ENCODE data around the gene ZBED1.

ZBED1 gene

DNA sequence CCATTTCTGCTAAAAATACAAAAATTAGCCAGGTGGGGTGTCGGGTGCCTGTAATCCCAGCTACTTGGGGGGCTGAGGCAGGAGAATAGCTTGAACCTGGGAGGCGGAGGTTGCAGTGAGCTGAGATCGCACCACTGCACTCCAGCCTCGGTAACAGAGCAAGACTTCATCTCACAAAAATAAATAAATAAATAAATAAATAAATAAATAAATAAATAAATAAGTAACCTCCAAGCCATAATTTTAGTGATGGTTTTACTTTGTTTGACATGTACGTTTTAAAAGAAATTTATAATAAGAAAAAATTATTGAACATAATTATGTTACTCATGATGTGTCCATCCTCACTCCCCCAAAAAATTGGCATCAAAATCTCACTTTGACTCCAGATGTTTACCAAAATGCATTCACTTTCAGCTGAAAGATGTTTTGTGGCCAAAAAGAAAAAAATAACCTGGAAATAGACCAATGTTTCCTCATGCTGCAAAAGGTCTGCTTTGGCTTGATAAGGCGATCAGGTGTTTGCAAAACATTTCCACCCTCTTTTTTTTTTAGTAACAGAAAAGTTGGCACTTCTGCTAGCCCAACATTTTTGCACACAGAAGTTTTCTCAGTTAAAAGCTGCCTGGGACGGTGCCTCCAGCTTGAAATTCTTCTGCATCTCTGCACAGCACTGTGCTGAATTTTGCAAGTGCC is 42.2 kb upstream of the ZBED1 start:
- DNase-seq (ENCODE audit: low spot score): no peak
- CTCF ChIA-PET: no interaction called here
- POLR2A ChIA-PET (ENCODE audit: low non-redundant PET): no interaction called here
- no peak overlapping the region for H3K27ac ChIP-seq
- TF ChIP-seq, protein P1, sequence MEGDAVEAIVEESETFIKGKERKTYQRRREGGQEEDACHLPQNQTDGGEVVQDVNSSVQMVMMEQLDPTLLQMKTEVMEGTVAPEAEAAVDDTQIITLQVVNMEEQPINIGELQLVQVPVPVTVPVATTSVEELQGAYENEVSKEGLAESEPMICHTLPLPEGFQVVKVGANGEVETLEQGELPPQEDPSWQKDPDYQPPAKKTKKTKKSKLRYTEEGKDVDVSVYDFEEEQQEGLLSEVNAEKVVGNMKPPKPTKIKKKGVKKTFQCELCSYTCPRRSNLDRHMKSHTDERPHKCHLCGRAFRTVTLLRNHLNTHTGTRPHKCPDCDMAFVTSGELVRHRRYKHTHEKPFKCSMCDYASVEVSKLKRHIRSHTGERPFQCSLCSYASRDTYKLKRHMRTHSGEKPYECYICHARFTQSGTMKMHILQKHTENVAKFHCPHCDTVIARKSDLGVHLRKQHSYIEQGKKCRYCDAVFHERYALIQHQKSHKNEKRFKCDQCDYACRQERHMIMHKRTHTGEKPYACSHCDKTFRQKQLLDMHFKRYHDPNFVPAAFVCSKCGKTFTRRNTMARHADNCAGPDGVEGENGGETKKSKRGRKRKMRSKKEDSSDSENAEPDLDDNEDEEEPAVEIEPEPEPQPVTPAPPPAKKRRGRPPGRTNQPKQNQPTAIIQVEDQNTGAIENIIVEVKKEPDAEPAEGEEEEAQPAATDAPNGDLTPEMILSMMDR (conservative IDR thresholded peaks at IDR 0.05; ENCODE audit: low read depth): no peak

GRCh38 chrX:2541603-2542002 is 40.8 kb upstream of the ZBED1 start:
- CTCF ChIA-PET: no interaction called here
- POLR2A ChIA-PET (ENCODE audit: low non-redundant PET): no interaction called here
- no peak overlapping the region for H3K27ac ChIP-seq
- TF ChIP-seq, protein P1 (conservative IDR thresholded peaks at IDR 0.05; ENCODE audit: low read depth): no peak
- DNase-seq (ENCODE audit: low spot score): no peak

DNA sequence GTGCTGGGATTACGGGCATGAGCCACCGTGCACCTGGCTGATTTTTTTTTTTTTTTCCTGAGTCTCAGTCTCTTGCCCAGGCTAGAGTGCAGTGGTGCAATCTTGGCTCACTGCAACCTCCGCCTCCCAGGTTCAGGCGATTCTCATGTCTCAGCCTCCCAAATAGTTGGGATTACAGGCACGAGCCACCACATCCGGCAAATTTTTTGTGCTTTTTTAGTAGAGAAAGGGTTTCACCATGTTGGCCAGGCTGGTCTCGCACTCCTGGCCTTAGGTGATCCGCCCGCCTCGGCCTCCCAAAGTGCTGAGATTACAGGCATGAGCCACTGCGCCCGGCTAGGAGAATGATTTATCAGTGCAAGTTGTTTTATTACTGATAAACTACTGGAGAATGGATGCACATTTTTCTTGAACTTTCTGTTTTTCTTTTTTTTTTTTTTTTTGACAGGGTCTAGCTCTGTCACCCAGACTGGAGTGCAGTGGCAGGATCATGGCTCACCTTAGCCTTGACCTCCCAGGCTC is 39.7 kb upstream of the ZBED1 start:
- ChIA-PET CTCF (no interaction called here), POLR2A (ENCODE audit: low non-redundant PET) (no interaction called here)
- TF ChIP-seq, protein P1 (conservative IDR thresholded peaks at IDR 0.05; ENCODE audit: low read depth): no peak
- H3K27ac ChIP-seq: no peak overlapping the region
- no peak for DNase-seq (ENCODE audit: low spot score)

GRCh38 chrX:2539586-2539985 is 38.8 kb upstream of the ZBED1 start:
- no peak for DNase-seq (ENCODE audit: low spot score)
- TF ChIP-seq, protein P1 (conservative IDR thresholded peaks at IDR 0.05; ENCODE audit: low read depth): no peak
- ChIA-PET CTCF (no interaction called here), POLR2A (ENCODE audit: low non-redundant PET) (no interaction called here)
- H3K27ac ChIP-seq: no peak overlapping the region

- CTCF ChIA-PET: no interaction called here
- TF ChIP-seq, protein P1 (conservative IDR thresholded peaks at IDR 0.05; ENCODE audit: low read depth): no peak
- DNase-seq (ENCODE audit: low spot score): no peak
- no peak overlapping the region for H3K27ac ChIP-seq
- POLR2A ChIA-PET (ENCODE audit: low non-redundant PET): no interaction called here
These were observed 37.4 kb upstream of the ZBED1 start for GRCh38 chrX:2538031-2538757.

DNA sequence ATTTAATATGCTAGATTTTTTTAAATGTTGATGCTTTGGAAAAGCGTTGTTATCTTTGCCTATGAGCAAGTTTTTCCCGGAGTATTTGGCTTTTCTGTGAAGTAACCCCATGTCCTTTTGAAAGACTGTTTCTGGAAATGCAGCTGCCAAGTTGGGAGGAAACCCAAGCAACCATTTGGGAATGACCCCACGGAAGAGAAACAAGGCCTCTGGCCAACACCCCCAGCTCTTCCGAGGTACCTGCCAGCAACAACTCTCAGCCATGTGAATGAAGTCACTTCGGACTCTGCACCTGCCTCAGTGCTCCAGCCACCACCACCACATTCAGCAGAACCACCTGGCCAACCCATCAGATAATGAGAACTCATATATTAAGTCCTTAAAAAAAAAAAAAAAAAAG is 36.2 kb upstream of the ZBED1 start:
- CTCF ChIA-PET: no interaction called here
- TF ChIP-seq, protein P1 (conservative IDR thresholded peaks at IDR 0.05; ENCODE audit: low read depth): no peak
- no peak overlapping the region for H3K27ac ChIP-seq
- POLR2A ChIA-PET (ENCODE audit: low non-redundant PET): no interaction called here
- DNase-seq (ENCODE audit: low spot score): no peak

All from RWPE1 (cell line).